Bronchial epithelial cell (primary cell): ENCODE measurements around the gene CAV3. TPM values are rescaled to one million over a fixed set of nuclear protein-coding genes. Genes with fewer than 3 reads are reported as not detected.

Experiments used
- DNase-seq: peaks from one replicate; pipeline ENCODE4 v3.0.0-alpha.2; 2010; ENCODE audit warnings: low read depth
- FAIRE-seq: peaks from 2 replicates; lab custom pipeline; 2011; peaks lifted over from hg19 to GRCh38; lab: Jason Lieb, UNC
- H3K27me3 ChIP-seq: 2 replicates; pipeline ENCODE4 v1.5.1; 2011; ENCODE audit warnings: low read length; ENCODE audit not compliant: control insufficient read depth, insufficient read depth
- H3K36me3 ChIP-seq: 2 replicates; pipeline ENCODE4 v1.5.1; 2011; ENCODE audit warnings: low read length; ENCODE audit not compliant: control insufficient read depth, insufficient read depth
- H3K4me3 ChIP-seq: 2 replicates; pipeline ENCODE4 v1.5.1; 2011; ENCODE audit warnings: mild to moderate bottlenecking, low read depth, low read length, control low read depth
- CTCF ChIP-seq: IDR thresholded peaks from 2 replicates; pipeline ENCODE4 v1.5.1; 2011; ENCODE audit warnings: mild to moderate bottlenecking, moderate library complexity, low read length, control low read depth, inconsistent platforms; ENCODE audit not compliant: insufficient read depth, severe bottlenecking
- total RNA-seq: library from RNA; depleted of rRNA; stranded (reverse); fragments of >200 nt; gene quantifications from 2 replicates; pipeline ENCODE4 v1.2.1, GENCODE V29; 2014

Gene CAV3
- total RNA-seq, 1 donor from 2014 or later, result not detected

GRCh38 chr3:8755564-8756237, 22.1 kb downstream of the CAV3 start:
- DNase-seq, result peak; percentile 28
- H3K36me3 ChIP-seq, result no peaks in the 10 kb centered on the region
- peak; percentile 91 for FAIRE-seq
- no peaks in the 10 kb centered on the region for H3K27me3 ChIP-seq
- H3K4me3 ChIP-seq, result no peak overlapping the region
- TF ChIP-seq CTCF, result no peak

DNA sequence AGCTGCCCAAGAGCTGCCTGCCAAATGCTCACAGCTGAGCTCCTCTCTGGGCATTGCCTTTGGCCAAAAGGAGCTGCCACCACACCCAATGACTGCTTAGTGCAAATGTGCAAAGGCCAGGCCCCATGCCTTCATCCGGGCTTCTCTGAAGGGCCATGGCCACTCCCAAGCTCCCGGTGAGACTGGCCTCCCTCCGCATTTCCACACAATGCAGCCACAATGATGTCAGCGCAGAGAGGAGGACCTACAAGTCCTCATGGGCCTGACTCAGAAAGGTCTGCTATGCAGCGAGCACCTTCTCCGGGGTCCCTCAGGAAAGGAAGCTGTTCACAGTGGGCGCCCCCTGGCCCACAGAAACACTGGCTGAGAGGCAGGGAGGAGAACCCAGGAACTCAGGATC, 23.1 kb downstream of the CAV3 start:
- H3K4me3 ChIP-seq, result no peak overlapping the region
- H3K27me3 ChIP-seq, result no peaks in the 10 kb centered on the region
- DNase-seq (no peak), FAIRE-seq (no peak)
- no peak for TF ChIP-seq CTCF
- H3K36me3 ChIP-seq, result no peaks in the 10 kb centered on the region

- Histone ChIP-seq H3K36me3 (no peaks in the 10 kb centered on the region), H3K27me3 (no peaks in the 10 kb centered on the region), H3K4me3 (no peak overlapping the region)
- TF ChIP-seq CTCF, result no peak
- DNase-seq, result no peak
- peak; percentile 18 for FAIRE-seq
Observed at GRCh38 chr3:8757551-8758518, 24.2 kb downstream of the CAV3 start.

GRCh38 chr3:8759038-8759707, 25.6 kb downstream of the CAV3 start:
- FAIRE-seq (no peak), DNase-seq (no peak)
- Histone ChIP-seq H3K27me3 (no peaks in the 10 kb centered on the region), H3K4me3 (no peak overlapping the region), H3K36me3 (no peaks in the 10 kb centered on the region)
- TF ChIP-seq CTCF, result no peak

GRCh38 chr3:8760091-8760490, 26.5 kb downstream of the CAV3 start:
- no peaks in the 10 kb centered on the region for H3K27me3 ChIP-seq
- no peak for TF ChIP-seq CTCF
- FAIRE-seq (no peak), DNase-seq (no peak)
- no peaks in the 10 kb centered on the region for H3K36me3 ChIP-seq
- no peak overlapping the region for H3K4me3 ChIP-seq
